ENCODE data around the gene PARN.

PARN gene

DNA sequence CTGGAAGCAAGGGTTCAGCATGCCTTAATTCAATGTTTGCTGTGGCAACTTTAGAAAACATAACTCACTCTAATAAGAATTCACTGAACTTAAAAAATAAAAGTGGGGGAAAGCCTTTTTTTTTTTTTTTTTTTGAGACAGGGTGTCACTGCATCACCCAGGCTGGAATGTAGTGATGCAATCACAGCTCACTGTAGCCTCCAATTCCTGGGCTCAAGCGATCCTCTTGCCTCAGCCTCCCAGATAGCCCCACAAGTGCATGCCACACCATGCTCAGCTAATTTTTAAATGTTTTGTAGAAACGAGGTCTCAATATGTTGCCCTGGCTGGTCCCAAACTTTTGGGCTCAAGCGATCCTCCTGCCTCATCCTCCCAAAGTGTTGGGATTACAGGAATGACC, 243.9 kb downstream of the PARN start:
- H3K27ac ChIP-seq = peak overlapping the region; percentile 42; the same call in 1 of the 2 replicates
- TF ChIP-seq, protein P1, sequence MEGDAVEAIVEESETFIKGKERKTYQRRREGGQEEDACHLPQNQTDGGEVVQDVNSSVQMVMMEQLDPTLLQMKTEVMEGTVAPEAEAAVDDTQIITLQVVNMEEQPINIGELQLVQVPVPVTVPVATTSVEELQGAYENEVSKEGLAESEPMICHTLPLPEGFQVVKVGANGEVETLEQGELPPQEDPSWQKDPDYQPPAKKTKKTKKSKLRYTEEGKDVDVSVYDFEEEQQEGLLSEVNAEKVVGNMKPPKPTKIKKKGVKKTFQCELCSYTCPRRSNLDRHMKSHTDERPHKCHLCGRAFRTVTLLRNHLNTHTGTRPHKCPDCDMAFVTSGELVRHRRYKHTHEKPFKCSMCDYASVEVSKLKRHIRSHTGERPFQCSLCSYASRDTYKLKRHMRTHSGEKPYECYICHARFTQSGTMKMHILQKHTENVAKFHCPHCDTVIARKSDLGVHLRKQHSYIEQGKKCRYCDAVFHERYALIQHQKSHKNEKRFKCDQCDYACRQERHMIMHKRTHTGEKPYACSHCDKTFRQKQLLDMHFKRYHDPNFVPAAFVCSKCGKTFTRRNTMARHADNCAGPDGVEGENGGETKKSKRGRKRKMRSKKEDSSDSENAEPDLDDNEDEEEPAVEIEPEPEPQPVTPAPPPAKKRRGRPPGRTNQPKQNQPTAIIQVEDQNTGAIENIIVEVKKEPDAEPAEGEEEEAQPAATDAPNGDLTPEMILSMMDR (conservative IDR thresholded peaks at IDR 0.05) = no peak
